Adrenal gland (tissue), 5 donors: Measurements from ENCODE around the gene KAZN.

Experiments
- POLR2A ChIP-seq, 2 donors: fragments of 450-650 bp; IDR thresholded peaks; one replicate each; pipeline ENCODE4 v1.6.1; 2017; ENCODE audit warnings: antibody characterized with exemption in 2 of 2, mild to moderate bottlenecking in 2 of 2, moderate library complexity in 1 of 2
- TF ChIP-seq, protein P1 (sequence below), 6 experiments: fragments of 450-650 bp in 4 of 6; fragments of 200-600 bp in 2 of 6; sonication (generic) in 1 of 6; IDR thresholded peaks; 1 replicate in 5 of 6; 2 replicates in 1 of 6; pipeline versions ENCODE4 v1.5.1 to v1.8.0; 2016 to 2021; ENCODE audit warnings: antibody characterized with exemption in 6 of 6, mild to moderate bottlenecking in 2 of 6, moderate library complexity in 1 of 6
- donor health status: DM: no; HTN: no; CAD: no.

DNA sequence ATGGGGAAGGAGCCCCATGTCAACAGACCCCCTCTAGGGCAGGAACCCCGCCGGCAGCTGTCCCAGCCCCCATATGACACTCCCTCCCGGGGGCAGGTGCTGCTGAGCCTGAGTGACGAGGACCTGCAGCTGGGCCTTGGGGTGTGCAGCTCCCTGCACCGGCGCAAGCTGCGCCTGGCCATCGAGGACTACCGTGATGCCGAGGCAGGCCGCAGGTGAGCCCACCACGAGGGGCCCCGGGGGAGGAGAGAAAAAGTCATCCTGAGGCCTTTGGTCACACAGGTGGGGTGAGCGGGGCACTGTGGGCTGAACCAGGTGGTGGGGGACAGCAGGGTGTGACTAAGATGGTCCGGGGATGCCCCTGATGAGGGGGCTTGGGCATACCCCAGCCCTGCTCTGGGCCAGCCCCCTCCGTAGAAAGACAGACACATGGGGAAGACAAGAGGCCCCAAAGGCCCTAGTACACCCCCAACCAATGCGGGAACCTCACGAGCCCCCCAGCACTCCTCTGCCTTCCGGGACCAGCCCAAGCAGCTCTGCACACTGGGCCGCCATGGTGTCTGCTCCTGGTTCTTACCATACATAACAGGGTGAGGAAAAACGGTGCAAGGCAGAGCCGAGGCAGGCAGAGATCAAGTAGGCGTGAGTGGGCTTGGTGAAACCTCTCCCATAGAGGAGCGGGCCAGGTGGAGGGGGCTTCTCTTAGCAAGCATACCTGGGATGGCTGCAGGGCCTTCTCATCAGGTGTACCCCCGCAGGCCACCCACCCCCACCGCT, 496.4 kb downstream of the KAZN start:
- TF ChIP-seq, protein P1, sequence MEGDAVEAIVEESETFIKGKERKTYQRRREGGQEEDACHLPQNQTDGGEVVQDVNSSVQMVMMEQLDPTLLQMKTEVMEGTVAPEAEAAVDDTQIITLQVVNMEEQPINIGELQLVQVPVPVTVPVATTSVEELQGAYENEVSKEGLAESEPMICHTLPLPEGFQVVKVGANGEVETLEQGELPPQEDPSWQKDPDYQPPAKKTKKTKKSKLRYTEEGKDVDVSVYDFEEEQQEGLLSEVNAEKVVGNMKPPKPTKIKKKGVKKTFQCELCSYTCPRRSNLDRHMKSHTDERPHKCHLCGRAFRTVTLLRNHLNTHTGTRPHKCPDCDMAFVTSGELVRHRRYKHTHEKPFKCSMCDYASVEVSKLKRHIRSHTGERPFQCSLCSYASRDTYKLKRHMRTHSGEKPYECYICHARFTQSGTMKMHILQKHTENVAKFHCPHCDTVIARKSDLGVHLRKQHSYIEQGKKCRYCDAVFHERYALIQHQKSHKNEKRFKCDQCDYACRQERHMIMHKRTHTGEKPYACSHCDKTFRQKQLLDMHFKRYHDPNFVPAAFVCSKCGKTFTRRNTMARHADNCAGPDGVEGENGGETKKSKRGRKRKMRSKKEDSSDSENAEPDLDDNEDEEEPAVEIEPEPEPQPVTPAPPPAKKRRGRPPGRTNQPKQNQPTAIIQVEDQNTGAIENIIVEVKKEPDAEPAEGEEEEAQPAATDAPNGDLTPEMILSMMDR (IDR thresholded peaks at IDR 0.05): no peak
- TF ChIP-seq POLR2A (IDR thresholded peaks at IDR 0.05): no peak
